GM21528 (cell line): ENCODE data around the gene PSMD7.
"Not testable (repeated sequence)": the region's sequence is repeated elsewhere in the genome, so short reads cannot be mapped to it uniquely, and the experiment has no call there.

ENCODE experiments used
- ATAC-seq: cut with Tn5 transposase; IDR thresholded peaks from one replicate; pipeline ENCODE4 v1.9.1; 2021; ENCODE audit warnings: mild to moderate bottlenecking, moderate library complexity; ENCODE audit not compliant: unreplicated experiment, low FRiP score

The PSMD7 gene

GRCh38 chr16:74291577-74292208 lies 4.9 kb upstream of the PSMD7 start:
- no peak for ATAC-seq

- ATAC-seq, result peak; percentile 16
Observed at GRCh38 chr16:74296104-74296431, 546 bp upstream of the PSMD7 start.

GRCh38 chr16:74297145-74297665 lies 591 bp downstream of the PSMD7 start:
- ATAC-seq, result peak; percentile 27

GRCh38 chr16:74298104-74298503 lies 1.5 kb downstream of the PSMD7 start:
- no peak for ATAC-seq

GRCh38 chr16:74302341-74302740 lies 5.7 kb downstream of the PSMD7 start:
- ATAC-seq, result no peak

GRCh38 chr16:74304164-74304834 lies 7.7 kb downstream of the PSMD7 start:
- no peak for ATAC-seq

- no peak for ATAC-seq
Observed at GRCh38 chr16:74304835-74305176, 8.2 kb downstream of the PSMD7 start.

- ATAC-seq, result no peak
Observed at GRCh38 chr16:74305281-74305680, 8.7 kb downstream of the PSMD7 start.

- ATAC-seq, result no peak
Observed at GRCh38 chr16:74305978-74306784, 9.6 kb downstream of the PSMD7 start.

GRCh38 chr16:74307383-74307782 lies 10.8 kb downstream of the PSMD7 start:
- ATAC-seq, result no peak

- no peak for ATAC-seq
Observed at GRCh38 chr16:74309789-74310781, 13.5 kb downstream of the PSMD7 start.

- no peak for ATAC-seq
Observed at GRCh38 chr16:74315059-74315458, 18.4 kb downstream of the PSMD7 start.

- ATAC-seq, result no peak
Observed at GRCh38 chr16:74320707-74321106, 24.1 kb downstream of the PSMD7 start.

GRCh38 chr16:74321356-74321755 lies 24.7 kb downstream of the PSMD7 start:
- ATAC-seq, result no peak

- ATAC-seq, result no peak
Observed at GRCh38 chr16:74322301-74322710, 25.7 kb downstream of the PSMD7 start.

- not testable (repeated sequence) for ATAC-seq
Observed at GRCh38 chr16:74324777-74325176, 28.2 kb downstream of the PSMD7 start.

GRCh38 chr16:74325641-74326040 lies 29.0 kb downstream of the PSMD7 start:
- no peak for ATAC-seq

GRCh38 chr16:74328346-74328745 lies 31.7 kb downstream of the PSMD7 start:
- not testable (repeated sequence) for ATAC-seq

- not testable (repeated sequence) for ATAC-seq
Observed at GRCh38 chr16:74332469-74332868, 35.9 kb downstream of the PSMD7 start.

- ATAC-seq, result not testable (repeated sequence)
Observed at GRCh38 chr16:74337506-74337905, 40.9 kb downstream of the PSMD7 start.
